ENCODE data around the gene PDE3B. TPM values are rescaled to one million over a fixed set of nuclear protein-coding genes. Genes with fewer than 3 reads are reported as not detected.

The PDE3B gene
- total and polyA plus RNA-seq, 9 of the 15 experiments (the other 6 are each of a cell fraction or from before 2014, with no cell fraction given), result 2.3 to 22.5 (median 12.2) TPM

- intact Hi-C loops (cut with micrococcal nuclease), result loop anchor here (5.0 kb wide), 5 partner anchors 106 to 264 kb away; partner anchors contain the start of genes CYP2R1 and PSMA1
- peaks cover 97% of the 10 kb centered on the region for H3K79me2 ChIP-seq (ENCODE audit: control insufficient read depth, insufficient read depth, low read length)
- peak overlapping the region; percentile 80 to 98 for H3K9ac ChIP-seq (ENCODE audit: insufficient read depth in 1 of 2, low read depth in 2 of 2, low read length in 2 of 2)
- 15% methylated on average over 18 of the region's 52 CpGs for WGBS (ENCODE audit: insufficient coverage, low coverage, missing lambda C conversion rate)
- in situ Hi-C loops (cut with MboI), result loop anchor here (10.0 kb wide), 1 partner anchor 252 kb away; the partner anchor contains the start of gene CYP2R1
- H3K36me3 ChIP-seq (ENCODE audit: control insufficient read depth, insufficient read depth, low read length), result peaks cover 32% of the 10 kb centered on the region
- ATAC-seq (0 out of 3 replicates have a peak, but pooled peaks have one; percentile 1), FAIRE-seq (no peak), DNase-seq (ENCODE audit: extremely low read depth in 1 of 4, low spot score in 3 of 4) (peak in 3 of 4 experiments; percentile 35 to 89 (median 65))
- H3K9me3 ChIP-seq (replicated peaks; ENCODE audit: control insufficient read depth, insufficient read depth, low read depth, low read length), result peaks cover 2% of the 10 kb centered on the region; the same call in 1 of the 2 replicates
- peak overlapping the region; percentile 88 for H3K4me2 ChIP-seq (ENCODE audit: insufficient read depth, low read length)
- H3K4me1 ChIP-seq (replicated peaks in 1 of 2; ENCODE audit: control insufficient read depth in 2 of 2, insufficient read depth in 2 of 2, low read length in 2 of 2), result peaks cover 16 to 17% of the 10 kb centered on the region in 2 experiments
- peak overlapping the region; percentile 77 for H3K4me3 ChIP-seq
- H2AFZ ChIP-seq (ENCODE audit: low read depth, low read length), result peak overlapping the region; percentile 83
- no peaks in the 10 kb centered on the region for H3K9me1 ChIP-seq (ENCODE audit: control insufficient read depth, insufficient read depth, low read length)
- POLR2A ChIA-PET, result interaction anchor here (0.7 to 2.1 kb wide), 5 partner anchors 13 to 265 kb away, joined by 3 to 4 read pairs (median 4); partner anchors contain the start of genes CYP2R1 and PSMA1
- H3K27me3 ChIP-seq (ENCODE audit: control insufficient read depth in 2 of 2, insufficient read depth in 2 of 2, low read length in 2 of 2), result no peaks in the 10 kb centered on the region
- peaks cover 10% of the 10 kb centered on the region for H4K20me1 ChIP-seq (replicated peaks; ENCODE audit: control insufficient read depth, insufficient read depth, low read length)
- CTCF ChIA-PET (ENCODE audit: low intra/inter-chr PET ratio), result no interaction called here
- no TSS peak for BruUV-seq (replicated peaks)
- peak overlapping the region; percentile 92 for H3K27ac ChIP-seq (ENCODE audit: extremely low read depth, low read depth, low read length)
- TF ChIP-seq ZNF197 (CRISPR knock-in tag; IDR thresholded peaks at IDR 0.05; ENCODE audit: low read depth), result peak; percentile 81; the same call in 1 of the 2 replicates
- no peak for TF ChIP-seq BCOR (IDR thresholded peaks at IDR 0.05)
- TF ChIP-seq TEAD4 (IDR thresholded peaks at IDR 0.05; ENCODE audit: low read length), result peak; percentile 11; the same call in 1 of the 2 replicates
- no peak for TF ChIP-seq TEAD4 (CRISPR knock-in tag; IDR thresholded peaks at IDR 0.05; ENCODE audit: borderline replicate concordance)
- TF ChIP-seq SMAD4 (CRISPR knock-in tag; conservative IDR thresholded peaks at IDR 0.05), result peak; percentile 26
- no peak for TF ChIP-seq PURB (CRISPR knock-in tag; IDR thresholded peaks at IDR 0.05; ENCODE audit: low read depth)
- TF ChIP-seq ZNF785 (CRISPR knock-in tag; IDR thresholded peaks at IDR 0.05), result no peak
- TF ChIP-seq ZNF23 (CRISPR knock-in tag; IDR thresholded peaks at IDR 0.05), result 0 out of 2 replicates have a peak, but pooled peaks have one; percentile 4
- TF ChIP-seq ZNF766 (CRISPR knock-in tag; conservative IDR thresholded peaks at IDR 0.05), result peak; percentile 79; the same call in 1 of the 2 replicates
- TF ChIP-seq ZNF140 (CRISPR knock-in tag; IDR thresholded peaks at IDR 0.05), result no peak
- TF ChIP-seq CEBPB (tag; IDR thresholded peaks at IDR 0.05), result peak; percentile 64; the same call in 1 of the 2 replicates
- peak; percentile 64 for TF ChIP-seq ZNF449 (CRISPR knock-in tag; IDR thresholded peaks at IDR 0.05)
- peak; percentile 34; the same call in 1 of the 2 replicates for TF ChIP-seq ERF (CRISPR knock-in tag; IDR thresholded peaks at IDR 0.05)
- peak; percentile 62; the same call in 1 of the 2 replicates for TF ChIP-seq ZNF12 (CRISPR knock-in tag; IDR thresholded peaks at IDR 0.05)
- peak in 2 of 3 experiments; percentile 38 to 88 for TF ChIP-seq YY1 (IDR thresholded peaks at IDR 0.05; ENCODE audit: borderline replicate concordance in 1 of 3, control insufficient read depth in 1 of 3, extremely low read depth in 1 of 3, insufficient read depth in 3 of 3, insufficient read length in 1 of 3, insufficient replicate concordance in 2 of 3, low read depth in 1 of 3, low read length in 2 of 3)
- 0 out of 2 replicates have a peak, but pooled peaks have one; percentile 70 for TF ChIP-seq ZNF79 (CRISPR knock-in tag; IDR thresholded peaks at IDR 0.05; ENCODE audit: low read depth)
- TF ChIP-seq HDAC8 (tag; IDR thresholded peaks at IDR 0.05), result no peak; the same call in 1 of the 2 replicates
Observed at GRCh38 chr11:14642873-14643696, 519 bp upstream of the PDE3B start.

All from K562 (cell line).